HG02678 (cell line): ENCODE data around the gene DNAAF1.
"Not testable (repeated sequence)": the region's sequence is repeated elsewhere in the genome, so short reads cannot be mapped to it uniquely, and the experiment has no call there.

Experiments used
- ATAC-seq: cut with Tn5 transposase; IDR thresholded peaks from one replicate; pipeline ENCODE4 v1.9.1; 2021; ENCODE audit warnings: mild to moderate bottlenecking, moderate library complexity; ENCODE audit not compliant: unreplicated experiment

Gene DNAAF1

GRCh38 chr16:84144859-84145639 is at the start of gene DNAAF1, which contains the start of gene HSDL1:
TSS of gene DNAAF1 (plus strand) at chr16:84145308. CDS start at chr16:84145441, 133 bp downstream.
TSS of gene HSDL1 (minus strand) at chr16:84145177. CDS start at chr16:84131321, 13,856 bp downstream.
- ATAC-seq: peak; percentile 80

GRCh38 chr16:84095466-84095865 is 49.6 kb upstream of the DNAAF1 start:
- ATAC-seq: no peak

- ATAC-seq: no peak
These were observed 48.6 kb upstream of the DNAAF1 start for GRCh38 chr16:84096447-84097005.

- ATAC-seq: no peak
These were observed 46.2 kb upstream of the DNAAF1 start for GRCh38 chr16:84098939-84099338.

GRCh38 chr16:84103678-84104077 is 41.4 kb upstream of the DNAAF1 start:
- no peak for ATAC-seq

GRCh38 chr16:84104231-84104630 is 40.9 kb upstream of the DNAAF1 start:
- no peak for ATAC-seq

- ATAC-seq: no peak
These were observed 39.8 kb upstream of the DNAAF1 start for GRCh38 chr16:84105301-84105815.

GRCh38 chr16:84105948-84106740 is 39.0 kb upstream of the DNAAF1 start:
- no peak for ATAC-seq

- ATAC-seq: no peak
These were observed 37.2 kb upstream of the DNAAF1 start for GRCh38 chr16:84107921-84108320.

GRCh38 chr16:84109598-84110335 is 35.3 kb upstream of the DNAAF1 start:
- no peak for ATAC-seq

- no peak for ATAC-seq
These were observed 34.6 kb upstream of the DNAAF1 start for GRCh38 chr16:84110527-84110926.

- ATAC-seq: no peak
These were observed 33.6 kb upstream of the DNAAF1 start for GRCh38 chr16:84111525-84111924.

GRCh38 chr16:84111949-84112348 is 33.2 kb upstream of the DNAAF1 start:
- not testable (repeated sequence) for ATAC-seq

- peak; percentile 33 for ATAC-seq
These were observed 29.0 kb upstream of the DNAAF1 start for GRCh38 chr16:84115919-84116719.

- peak; percentile 92 for ATAC-seq
These were observed 28.2 kb upstream of the DNAAF1 start, which contains the start of gene MBTPS1 for GRCh38 chr16:84116720-84117493. TSS of gene MBTPS1 (minus strand) at chr16:84116942. CDS start at chr16:84101783, 15,159 bp downstream.

- no peak for ATAC-seq
These were observed 27.6 kb upstream of the DNAAF1 start for GRCh38 chr16:84117494-84117843.

GRCh38 chr16:84118315-84118714 is 26.8 kb upstream of the DNAAF1 start:
- ATAC-seq: not testable (repeated sequence)

GRCh38 chr16:84119368-84119767 is 25.7 kb upstream of the DNAAF1 start:
- ATAC-seq: no peak

- no peak for ATAC-seq
These were observed 25.1 kb upstream of the DNAAF1 start for GRCh38 chr16:84120023-84120422.
